LHCN-M2 (cell line): ENCODE measurements around the gene SLC25A21. TPM values are rescaled to one million over a fixed set of nuclear protein-coding genes. Genes with fewer than 3 reads are reported as not detected.

ENCODE experiments used
- DNase-seq: peaks from one replicate; pipeline ENCODE4 v3.0.0-alpha.2; 2012; ENCODE audit warnings: low read depth
- total RNA-seq: library from RNA; depleted of rRNA; stranded (reverse); fragments of >200 nt; gene quantifications from 2 replicates; pipeline ENCODE4 v1.2.3, GENCODE V29; 2014

The SLC25A21 gene
- total RNA-seq, 1 experiment from 2014 or later, result 0.57 TPM

DNA sequence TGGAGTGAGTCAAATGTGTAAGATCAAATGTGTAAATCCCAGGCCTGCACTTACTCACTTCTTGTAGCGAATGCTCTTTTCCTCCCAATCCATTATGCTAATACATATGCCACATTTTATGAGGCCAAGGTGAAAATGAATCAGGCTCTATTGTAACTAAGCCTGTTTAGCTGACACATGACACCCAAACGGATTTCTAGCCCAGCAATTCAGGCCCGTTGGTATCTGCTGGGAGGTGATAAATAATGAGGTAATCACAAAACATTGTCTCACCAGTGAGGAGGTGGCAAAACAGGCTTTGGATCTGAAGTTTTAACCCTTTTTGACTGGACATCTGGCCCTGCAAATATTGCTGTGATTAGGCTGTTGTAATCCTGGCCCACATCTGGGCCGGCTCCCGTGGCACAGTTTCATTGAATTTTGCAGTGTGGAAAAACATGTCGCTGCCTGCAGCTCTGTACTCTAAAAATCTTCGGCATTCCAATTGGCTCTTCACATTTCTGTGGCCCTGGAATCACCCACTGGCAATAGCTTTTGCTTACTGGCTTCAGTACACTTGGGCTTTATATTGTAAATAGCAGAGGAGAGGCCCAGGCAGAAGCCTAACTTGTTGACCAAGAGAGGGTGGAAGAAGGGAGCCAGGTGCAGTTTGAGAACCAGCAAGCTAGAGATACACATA, 404.7 kb downstream of the SLC25A21 start:
- peak; percentile 26 for DNase-seq

DNA sequence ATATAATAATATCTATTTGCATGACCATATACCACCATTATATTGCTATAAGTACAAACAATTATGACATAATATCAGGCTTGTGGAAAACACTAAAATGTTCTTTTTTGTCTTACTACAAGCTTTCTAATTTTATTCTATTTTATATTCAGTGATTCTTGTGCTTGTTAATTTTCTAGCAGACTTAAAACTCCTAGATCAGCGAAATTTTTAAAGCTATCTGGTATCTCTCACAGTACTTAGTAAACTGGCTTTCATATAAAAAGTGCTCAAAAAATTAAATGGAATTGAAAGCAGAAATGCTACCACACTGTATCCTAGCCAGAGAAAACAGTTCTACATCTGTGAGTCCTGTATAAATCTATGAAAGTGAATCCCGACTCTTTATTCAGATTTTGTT, 405.4 kb downstream of the SLC25A21 start:
- no peak for DNase-seq

DNA sequence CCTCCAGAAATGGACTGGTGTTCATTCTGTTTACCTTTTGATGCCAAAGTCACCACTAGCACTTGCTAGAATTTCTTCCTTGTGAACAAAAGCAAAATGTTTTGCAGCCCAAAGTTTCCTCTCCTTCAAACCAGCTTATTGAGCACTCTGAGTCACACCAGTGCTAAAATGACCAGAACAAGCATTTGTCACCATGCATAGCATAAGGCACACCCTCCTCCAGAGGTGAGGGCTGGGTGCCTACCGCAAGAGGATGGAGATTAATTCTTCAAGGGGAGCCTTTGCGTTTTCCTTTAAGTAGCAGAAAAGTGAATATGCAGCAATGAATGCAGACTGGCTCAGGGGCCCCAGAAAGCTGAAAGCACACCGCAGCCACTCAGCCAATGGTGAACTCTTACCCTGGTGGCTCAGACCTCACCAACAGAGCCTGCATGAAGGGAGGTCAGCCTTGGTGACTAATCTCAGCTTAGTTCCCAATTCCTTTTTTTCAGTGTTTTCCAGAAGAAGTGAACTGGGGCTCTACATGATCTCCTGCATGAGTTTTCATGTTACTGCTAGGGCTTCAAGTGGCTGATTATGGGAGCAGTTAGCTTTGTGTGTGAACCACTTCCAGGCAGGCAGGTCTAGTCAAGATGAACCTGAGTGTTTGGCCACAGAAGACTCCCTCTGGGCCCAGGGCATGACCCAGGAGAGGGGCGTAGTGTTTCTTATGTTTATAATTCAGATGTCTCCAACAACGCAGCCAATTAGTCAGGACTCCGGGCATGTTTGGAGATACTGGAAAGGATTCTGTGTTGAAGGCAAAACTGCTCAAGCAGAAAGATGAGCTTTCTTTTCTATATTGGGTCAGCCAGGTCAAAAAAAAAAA, 414.4 kb downstream of the SLC25A21 start:
- DNase-seq, result no peak

DNA sequence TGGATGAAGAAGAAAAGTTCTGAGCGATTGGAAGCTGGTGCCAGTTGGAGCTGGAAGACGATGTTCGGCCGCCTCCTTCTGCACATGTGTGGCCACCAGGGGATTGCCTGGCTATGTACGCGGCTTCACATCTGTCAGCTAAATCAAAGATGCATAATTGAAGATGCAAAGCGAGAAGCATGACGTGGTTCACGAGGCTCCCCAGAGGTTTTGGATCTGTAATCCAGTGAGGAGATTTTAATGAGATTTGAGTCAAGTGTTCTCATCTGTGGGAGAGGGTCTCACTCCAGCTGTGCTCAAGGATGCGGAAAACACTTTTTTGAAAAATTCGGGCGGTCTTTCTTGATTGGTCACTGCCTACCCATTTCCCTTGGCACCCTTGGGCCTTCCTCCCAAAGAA, 416.2 kb downstream of the SLC25A21 start:
- DNase-seq, result no peak

DNA sequence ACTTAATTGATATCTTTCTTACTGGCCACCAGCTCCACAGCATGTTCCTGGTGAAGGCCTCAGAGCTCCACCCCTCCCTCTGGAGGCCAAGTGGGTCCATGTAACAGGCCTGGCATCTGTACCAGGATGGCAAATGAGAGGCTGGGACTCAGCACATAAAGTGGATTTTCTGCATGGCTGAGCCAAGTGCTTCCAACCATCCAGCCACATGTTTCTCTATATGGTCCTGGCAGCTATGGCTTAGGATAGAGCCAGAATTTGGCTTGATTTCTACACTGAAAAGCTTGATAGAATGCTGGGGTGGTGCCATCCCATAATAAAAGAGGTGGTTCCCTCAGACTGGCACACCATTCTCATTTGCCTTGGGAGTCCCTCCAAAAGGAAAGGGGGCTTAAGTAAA, 416.6 kb downstream of the SLC25A21 start:
- DNase-seq, result no peak

DNA sequence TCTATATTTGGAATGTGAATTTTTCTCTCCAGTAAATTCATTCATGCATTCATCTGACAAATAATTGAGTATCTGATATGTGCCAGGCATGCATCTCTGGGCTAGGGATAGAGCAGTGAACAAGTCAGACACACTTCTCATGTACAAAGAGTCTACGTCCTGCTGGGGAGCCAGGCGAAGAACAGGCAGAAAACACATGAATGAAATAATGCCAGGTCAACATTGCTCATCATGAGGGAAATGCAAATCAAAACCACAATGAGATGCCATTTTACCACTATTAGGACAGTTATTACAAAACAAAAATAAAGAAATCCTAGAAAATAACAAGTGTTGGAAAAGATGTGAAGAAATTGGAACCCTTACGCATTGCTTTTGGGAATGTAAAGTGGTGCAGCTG, 420.5 kb downstream of the SLC25A21 start:
- DNase-seq, result peak; percentile 36

DNA sequence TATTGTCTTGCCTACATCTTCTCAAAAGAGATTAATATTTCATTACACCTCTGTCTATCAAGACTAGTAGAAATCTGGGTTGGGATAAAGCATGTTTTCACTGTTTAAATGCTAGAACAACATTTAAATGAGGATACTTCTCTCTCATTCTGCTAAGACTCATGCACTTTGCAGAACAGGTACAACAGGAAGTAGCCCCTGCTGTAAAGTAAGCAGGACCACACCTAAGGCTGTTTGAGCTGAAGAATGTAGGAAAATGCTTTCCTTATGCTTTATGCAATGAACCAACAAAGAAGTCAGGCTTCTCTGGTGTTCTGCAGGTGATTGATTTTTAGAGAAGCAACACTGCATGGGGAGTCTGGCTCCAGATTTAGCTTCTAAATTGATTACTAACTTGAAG, 421.3 kb downstream of the SLC25A21 start:
- no peak for DNase-seq

DNA sequence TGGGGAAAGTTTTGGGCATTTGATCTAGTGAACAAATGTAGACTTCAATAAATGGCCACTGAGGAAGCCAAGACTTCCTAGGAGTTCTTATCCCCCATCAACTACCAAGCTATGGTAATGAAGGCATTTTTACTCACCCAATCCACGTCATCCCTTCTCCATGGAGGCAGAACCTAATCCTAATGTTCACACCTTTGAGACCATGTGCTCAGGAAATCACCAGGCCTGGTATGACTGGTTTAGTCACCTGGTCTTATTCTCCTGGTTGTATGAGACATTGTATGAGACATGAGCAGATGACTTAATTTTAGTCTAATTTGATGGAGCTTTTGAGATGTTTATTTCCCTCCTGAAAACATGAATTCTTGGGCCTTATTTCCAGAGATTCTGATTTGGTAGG, 422.2 kb downstream of the SLC25A21 start:
- no peak for DNase-seq

DNA sequence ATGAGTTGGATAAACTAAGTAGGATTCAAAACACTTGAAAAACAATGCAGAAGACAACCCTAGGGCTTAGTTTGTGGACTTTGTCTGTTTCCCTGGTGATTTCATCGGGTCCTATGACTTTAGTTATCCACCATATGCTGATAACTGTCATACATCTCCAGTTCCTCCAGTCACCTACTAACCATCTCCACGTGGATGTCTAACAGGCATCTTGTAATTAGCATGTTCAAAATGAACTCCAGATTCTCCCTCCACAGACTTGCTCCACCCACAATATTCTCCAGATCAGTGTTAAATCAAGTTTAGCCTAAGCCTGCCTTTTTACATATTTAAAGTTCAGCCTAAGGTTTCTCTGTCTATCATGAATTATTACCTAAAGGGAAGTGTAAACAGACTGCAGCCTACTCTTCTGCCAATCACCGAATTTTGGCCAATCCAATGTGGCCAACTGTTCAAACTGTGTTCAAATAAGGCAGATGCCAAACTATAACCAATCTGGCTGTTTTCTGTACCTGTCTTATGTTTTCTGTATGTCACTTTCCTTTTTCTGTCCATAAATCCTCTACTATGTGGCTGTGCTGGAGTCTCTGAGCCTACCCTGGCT, 423.7 kb downstream of the SLC25A21 start:
- DNase-seq, result no peak

DNA sequence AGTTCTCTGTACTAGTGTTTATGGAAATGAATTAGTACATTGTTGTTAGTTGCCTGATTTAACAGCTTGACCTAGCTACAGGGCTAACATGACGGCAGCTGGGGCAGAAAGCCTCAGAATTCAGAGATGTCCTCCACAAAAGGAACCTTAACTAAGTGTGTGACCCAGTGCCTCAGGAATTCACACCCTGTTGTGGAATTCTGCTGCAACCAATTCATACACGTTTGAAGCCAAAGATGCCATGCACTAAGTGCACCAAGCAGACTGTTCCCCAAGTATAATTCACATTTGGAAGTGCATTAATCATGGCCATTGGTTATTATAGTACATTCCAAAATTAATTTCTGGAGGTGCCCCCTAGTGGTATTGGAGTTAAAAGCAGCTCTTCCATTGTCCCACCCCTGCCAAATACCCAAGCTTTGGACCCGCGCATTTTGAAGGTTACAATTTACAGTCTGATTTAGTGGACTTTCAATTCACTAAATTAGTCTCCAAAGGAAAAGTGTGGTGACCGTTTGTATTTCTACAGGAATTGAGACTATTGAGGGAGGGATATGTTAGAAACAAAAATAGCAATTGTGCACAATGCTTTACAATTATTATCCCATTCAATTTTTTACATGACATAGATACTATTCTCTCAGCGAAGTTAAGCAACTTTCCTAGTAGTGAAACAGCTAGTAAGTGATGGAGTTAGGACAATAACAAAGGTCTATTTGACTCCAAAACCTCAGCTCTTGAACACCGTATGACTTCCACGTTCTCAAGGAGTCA, 424.8 kb downstream of the SLC25A21 start:
- DNase-seq, result peak; percentile 7

DNA sequence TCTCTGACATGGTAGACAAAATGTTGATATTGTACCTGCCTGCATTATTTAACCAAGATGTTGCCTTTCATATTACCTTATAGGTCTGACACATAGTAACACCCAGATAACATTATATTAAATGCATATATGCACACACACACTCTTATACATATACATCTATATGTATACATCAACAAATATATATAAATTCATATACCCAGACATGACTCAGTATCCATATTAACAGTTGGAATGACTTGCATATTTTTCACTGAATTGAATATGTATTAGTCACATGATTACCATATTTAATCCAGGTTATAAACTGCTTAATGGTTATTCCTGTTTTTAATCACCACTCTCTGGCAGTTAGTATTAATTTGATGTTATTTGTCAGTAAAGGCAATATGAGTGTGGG, 425.5 kb downstream of the SLC25A21 start:
- DNase-seq, result no peak

DNA sequence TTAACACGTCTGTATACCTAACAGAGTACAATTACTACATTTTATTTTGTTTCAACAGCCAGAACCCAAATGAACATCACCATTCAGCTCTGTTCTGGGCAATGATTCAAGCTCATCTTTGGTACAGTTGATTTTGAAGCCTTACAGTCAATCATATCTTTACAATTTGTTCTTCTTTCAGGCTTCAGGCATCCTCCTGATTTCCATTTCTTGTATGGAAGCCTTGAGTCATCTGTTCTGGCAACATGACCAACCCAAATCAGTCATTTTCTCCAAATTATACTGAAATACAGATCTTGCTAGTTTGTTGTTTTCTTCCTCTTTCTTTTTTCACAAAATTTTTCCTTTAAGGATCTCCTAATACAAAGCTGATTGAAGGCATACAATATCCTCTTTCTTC, 430.5 kb downstream of the SLC25A21 start:
- no peak for DNase-seq

DNA sequence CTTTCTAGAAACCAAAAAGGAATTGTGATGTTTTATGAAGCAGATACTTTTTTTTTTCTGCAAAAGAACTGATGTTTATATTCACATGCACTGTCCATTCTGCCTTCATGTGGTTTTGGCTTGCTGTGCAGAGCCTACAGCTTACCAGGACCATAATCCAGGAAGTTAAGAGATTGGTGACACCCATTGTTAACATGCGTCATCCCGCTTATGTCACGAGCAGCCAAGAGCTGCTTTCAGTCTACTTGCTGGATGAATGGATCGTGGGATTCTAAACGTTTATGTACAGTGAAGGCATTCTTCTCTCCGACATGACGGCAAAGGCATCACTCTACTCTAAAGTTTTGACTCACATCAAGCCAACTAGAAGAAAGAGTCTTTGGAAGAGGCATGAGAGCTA, 434.1 kb downstream of the SLC25A21 start:
- no peak for DNase-seq

DNA sequence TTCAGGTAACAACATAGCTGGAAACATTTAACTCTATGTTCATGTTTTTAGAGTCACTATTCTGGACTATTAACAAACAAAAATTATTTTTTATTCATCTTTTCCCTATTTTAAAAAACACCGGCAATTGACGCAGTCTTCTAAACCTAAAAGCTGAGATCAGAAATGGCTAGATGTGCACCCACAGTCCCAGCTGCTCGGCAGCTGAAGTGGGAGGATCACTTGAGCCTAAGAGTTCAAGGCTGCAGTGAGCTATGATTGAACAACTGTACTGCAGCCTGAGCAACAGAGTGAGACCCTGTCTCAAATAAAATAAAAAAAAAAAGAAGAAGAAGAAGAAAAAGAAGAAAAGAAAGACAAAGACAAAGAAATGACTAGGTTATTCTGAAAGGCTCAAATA, 446.3 kb downstream of the SLC25A21 start:
- no peak for DNase-seq

DNA sequence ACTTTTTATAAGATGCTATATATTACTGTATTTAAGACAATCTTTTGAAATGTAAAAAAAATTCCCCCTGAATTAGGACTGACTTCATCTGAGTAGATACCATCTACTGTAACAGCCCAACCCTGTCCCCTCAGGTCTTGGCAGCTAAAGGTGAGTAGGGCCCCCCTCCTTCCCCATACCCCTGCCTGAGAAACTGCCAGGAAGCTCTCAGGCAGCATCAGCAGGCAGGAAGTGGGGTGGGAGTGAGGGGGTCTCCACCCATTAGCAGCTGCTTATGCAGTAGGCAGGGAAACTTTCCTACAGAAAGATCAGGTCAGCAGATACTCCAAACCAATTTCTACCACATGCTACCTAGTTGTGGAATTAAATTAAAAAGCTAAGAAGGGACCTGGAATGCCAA, 448.2 kb downstream of the SLC25A21 start:
- DNase-seq, result no peak

DNA sequence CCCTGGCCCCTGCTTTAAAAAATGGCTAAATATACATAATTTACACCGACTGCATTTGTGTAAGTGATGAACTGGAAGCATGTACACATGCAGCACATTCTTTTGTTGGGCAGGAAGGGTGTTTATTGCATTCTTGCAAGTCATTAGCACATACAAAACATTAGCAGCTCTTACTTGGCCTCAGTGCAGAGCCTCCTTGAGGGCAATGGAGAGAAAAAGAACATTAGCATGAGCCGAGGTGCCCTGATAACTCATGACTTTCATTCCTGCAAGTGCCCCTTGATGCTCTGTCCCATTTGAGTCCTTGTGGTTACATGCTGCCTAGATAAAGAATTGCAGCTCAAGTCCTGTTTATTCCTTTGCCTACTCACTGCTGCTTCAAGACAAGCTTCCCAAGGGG, 448.9 kb downstream of the SLC25A21 start:
- DNase-seq, result no peak

DNA sequence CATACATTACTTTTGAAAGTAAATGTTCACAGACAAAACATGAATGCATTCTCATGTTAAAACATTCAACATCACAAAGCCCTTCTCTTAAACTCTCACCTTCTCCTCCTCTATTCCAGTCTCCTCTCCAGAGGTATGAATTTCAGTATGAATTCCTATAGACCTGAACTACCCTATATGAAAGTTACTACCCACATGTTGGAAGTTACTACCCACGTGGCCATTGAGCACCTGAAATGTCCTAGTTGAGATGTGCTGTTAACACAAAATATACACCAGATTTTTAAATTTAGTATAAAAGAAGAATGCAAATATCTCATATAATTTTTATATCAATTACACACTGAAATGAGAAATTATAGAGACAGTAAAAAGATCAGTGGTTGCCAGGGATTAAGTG, 450.5 kb downstream of the SLC25A21 start:
- no peak for DNase-seq

DNA sequence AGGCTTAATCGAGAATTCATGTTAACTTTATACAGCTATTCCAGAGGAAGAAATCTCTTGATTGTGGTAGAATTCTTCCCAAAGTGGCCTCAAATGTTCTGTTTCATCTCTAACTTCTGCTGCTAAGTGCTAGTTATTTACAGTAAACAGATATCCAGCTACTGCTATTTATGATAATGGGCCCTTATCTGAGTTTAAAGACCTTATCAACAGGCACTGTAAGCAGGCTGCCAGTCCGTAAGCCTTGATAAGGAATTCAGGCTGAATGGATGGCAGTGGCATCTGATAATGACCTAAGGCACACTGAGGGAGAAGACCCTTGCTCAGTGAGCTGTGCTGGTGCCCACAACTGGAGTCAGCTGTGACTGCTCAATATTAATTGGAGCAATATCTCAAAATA, 451.7 kb downstream of the SLC25A21 start:
- no peak for DNase-seq

DNA sequence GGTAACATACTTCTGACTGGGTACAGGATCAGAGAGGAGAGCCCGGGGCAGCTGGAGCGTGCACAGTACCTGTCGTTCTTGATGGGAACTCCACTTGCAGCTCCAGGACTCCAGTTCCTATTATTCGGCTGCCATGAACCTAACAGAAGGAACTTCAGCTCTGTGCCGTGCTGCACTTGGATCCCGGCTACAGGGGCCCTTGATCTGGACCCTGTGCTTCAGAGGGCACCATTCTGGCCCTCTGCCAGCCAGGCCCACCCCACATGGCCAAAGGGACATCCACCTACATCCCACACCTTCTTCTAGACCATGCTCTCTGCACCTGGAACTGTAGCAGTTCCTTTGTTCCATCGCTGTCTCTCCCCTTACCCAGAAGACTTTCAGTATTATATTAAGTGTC, 452.6 kb downstream of the SLC25A21 start:
- DNase-seq, result no peak

DNA sequence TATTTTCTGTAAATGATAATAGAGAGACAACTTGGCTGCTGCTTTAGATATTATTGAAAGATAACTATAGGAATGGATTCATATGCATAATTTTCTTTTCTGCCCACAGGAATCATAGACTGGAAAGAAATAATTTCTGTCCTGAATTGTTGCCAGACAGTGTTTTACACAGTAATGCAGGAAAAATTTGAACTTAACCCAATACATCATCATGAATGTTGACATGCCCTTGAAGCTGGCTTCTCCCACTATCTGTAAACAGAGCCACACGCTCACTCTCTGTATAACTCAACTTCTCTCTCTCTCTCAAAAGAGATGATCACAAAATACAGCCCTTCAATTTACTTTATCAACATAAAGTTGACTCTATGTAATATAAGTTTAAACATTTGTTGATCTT, 454.2 kb downstream of the SLC25A21 start:
- DNase-seq, result no peak

DNA sequence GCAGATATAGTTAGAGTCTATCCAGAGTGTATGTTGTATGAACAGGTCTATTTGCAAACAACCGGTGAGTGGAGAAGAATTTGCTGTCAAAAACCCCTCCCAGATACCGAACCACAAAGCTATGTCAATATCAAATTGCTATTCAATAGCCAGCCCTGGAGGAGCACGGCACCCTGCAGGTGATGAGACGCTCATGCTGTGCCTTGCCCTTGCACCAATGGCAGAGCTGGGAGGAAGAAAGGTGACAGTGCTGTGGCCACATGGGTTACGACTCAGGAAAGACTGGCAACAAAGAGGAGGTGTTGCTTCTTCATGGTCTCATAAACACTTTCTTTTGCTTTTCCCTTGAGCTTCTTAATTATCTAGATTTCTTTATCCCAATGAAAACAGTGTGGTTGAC, 455.0 kb downstream of the SLC25A21 start:
- no peak for DNase-seq

DNA sequence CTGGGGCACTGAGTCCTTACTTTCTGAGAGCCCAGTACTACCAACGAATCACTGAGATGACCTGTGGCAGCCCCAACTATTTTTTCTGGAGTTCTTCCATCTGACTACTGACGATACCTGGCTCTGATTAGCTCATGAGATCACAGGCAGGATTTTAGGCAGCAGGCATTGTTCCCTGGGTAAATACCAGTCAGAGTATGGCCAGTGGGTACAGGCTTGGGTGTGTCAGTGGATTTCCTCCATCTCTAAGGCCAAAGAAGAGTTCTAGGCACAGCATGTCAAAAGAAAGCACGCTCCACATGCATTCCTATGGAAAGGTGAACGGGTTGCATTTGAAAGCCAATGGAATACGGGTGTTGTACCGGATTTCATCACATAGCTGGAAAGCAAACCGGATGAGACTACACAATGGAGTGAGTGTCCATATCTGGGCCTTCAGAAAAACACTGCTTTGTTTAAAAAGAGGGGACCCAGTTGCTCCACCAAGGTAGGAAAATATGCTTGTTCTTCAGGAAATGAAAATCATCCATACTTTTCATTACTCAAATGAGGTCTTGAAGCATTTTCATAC, 455.7 kb downstream of the SLC25A21 start:
- no peak for DNase-seq
